GM18507 (cell line): ENCODE measurements around the gene TGFA.

ENCODE experiments used
- DNase-seq: peaks from one replicate; pipeline ENCODE4 v3.0.0; 2011; ENCODE audit warnings: low read depth; ENCODE audit not compliant: insufficient read length; ENCODE audit errors: extremely low spot score
- FAIRE-seq: peaks from 2 replicates; lab custom pipeline; 2011; peaks lifted over from hg19 to GRCh38; lab: Jason Lieb, UNC

TGFA gene

GRCh38 chr2:70504750-70505149 is 48.9 kb downstream of the TGFA start:
- no peak for FAIRE-seq
- no peak for DNase-seq

GRCh38 chr2:70503896-70504295 is 49.7 kb downstream of the TGFA start:
- FAIRE-seq (no peak), DNase-seq (no peak)

GRCh38 chr2:70501728-70502127 is 51.9 kb downstream of the TGFA start:
- FAIRE-seq (no peak), DNase-seq (no peak)

- DNase-seq (no peak), FAIRE-seq (no peak)
Observed at GRCh38 chr2:70501215-70501614, 52.4 kb downstream of the TGFA start.

GRCh38 chr2:70499253-70499652 is 54.4 kb downstream of the TGFA start:
- FAIRE-seq (no peak), DNase-seq (no peak)

GRCh38 chr2:70498528-70498927 is 55.1 kb downstream of the TGFA start:
- FAIRE-seq, result no peak

GRCh38 chr2:70498054-70498453 is 55.6 kb downstream of the TGFA start:
- no peak for DNase-seq

More at GRCh38 chr2:70498528-70498927, 55.1 kb downstream of the TGFA start:
- DNase-seq, result no peak

GRCh38 chr2:70496819-70497218 is 56.8 kb downstream of the TGFA start:
- no peak for FAIRE-seq
- no peak for DNase-seq

More at GRCh38 chr2:70498054-70498453, 55.6 kb downstream of the TGFA start:
- no peak for FAIRE-seq

GRCh38 chr2:70494293-70494886 is 59.2 kb downstream of the TGFA start:
- DNase-seq (no peak), FAIRE-seq (no peak)

- FAIRE-seq (no peak), DNase-seq (no peak)
Observed at GRCh38 chr2:70490381-70490780, 63.2 kb downstream of the TGFA start.

- FAIRE-seq, result no peak
Observed at GRCh38 chr2:70489165-70489564, 64.5 kb downstream of the TGFA start.

GRCh38 chr2:70484086-70484485 is 69.5 kb downstream of the TGFA start:
- DNase-seq, result no peak

More at GRCh38 chr2:70489165-70489564, 64.5 kb downstream of the TGFA start:
- DNase-seq, result no peak

GRCh38 chr2:70482401-70482800 is 71.2 kb downstream of the TGFA start:
- DNase-seq, result no peak
- FAIRE-seq, result no peak

More at GRCh38 chr2:70484086-70484485, 69.5 kb downstream of the TGFA start:
- FAIRE-seq, result no peak

- DNase-seq (no peak), FAIRE-seq (no peak)
Observed at GRCh38 chr2:70480468-70480867, 73.2 kb downstream of the TGFA start.

GRCh38 chr2:70479816-70480215 is 73.8 kb downstream of the TGFA start:
- no peak for FAIRE-seq
- DNase-seq, result no peak

- DNase-seq, result no peak
- FAIRE-seq, result no peak
Observed at GRCh38 chr2:70477441-70477844, 76.2 kb downstream of the TGFA start.

- FAIRE-seq, result no peak
- DNase-seq, result no peak
Observed at GRCh38 chr2:70475266-70475665, 78.4 kb downstream of the TGFA start.

GRCh38 chr2:70474256-70474848 is 79.3 kb downstream of the TGFA start:
- FAIRE-seq (no peak), DNase-seq (no peak)

GRCh38 chr2:70473101-70473722 is 80.4 kb downstream of the TGFA start:
- DNase-seq, result no peak
- no peak for FAIRE-seq

- DNase-seq, result no peak
- FAIRE-seq, result no peak
Observed at GRCh38 chr2:70472221-70472890, 81.3 kb downstream of the TGFA start.
